HG03469 (cell line): ENCODE results near the gene COL11A2.
"Not testable (repeated sequence)": the region's sequence is repeated elsewhere in the genome, so short reads cannot be mapped to it uniquely, and the experiment has no call there.

Experiments
- ATAC-seq: cut with Tn5 transposase; IDR thresholded peaks from one replicate; pipeline ENCODE4 v1.9.1; 2021; ENCODE audit warnings: mild to moderate bottlenecking, moderate library complexity, moderate number of reproducible peaks; ENCODE audit not compliant: unreplicated experiment

The COL11A2 gene

GRCh38 chr6:33192105-33192646 lies at the start of gene COL11A2:
Gene COL11A2, minus strand, starts transcription at chr6:33192467. Its CDS starts 227 bp downstream, at chr6:33192240.
- no peak for ATAC-seq

DNA sequence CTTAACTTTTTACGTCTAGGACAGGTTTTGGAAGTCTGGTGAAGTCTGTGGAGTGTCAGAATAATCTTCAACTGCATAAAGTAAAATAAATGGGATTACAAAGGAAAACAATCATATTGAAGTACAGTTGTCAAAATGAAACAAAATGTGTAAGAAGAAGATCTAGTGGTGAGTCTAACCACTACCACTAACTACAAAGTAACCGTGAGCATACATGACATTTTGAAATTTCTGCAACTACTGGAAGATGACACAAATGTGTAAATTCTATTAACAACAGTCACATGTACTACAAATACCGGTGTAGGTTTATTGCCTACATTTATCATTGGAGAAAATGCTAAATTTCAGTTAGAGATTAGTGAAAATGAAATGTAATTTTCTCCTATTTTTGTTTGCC lies 49.7 kb upstream of the COL11A2 start:
- ATAC-seq, result no peak

DNA sequence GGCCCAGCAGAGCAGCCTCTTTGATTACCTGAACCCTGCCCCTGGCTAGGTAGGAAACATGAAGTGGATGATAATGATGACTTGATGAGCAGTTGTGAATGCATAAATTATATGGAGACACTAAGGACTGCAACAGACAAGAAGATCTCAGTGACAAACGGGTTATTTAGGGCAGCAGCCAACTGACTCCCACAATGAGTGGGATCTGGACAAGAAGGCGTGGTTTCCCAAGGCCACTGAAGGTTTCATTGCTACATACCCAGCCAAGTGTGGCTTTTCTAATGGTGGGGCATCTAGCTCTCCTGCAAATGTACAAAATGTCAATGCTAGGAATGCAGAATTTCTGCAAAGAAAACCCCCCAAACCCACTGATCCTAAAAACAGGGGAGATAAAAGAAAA lies 45.5 kb upstream of the COL11A2 start:
- no peak for ATAC-seq

DNA sequence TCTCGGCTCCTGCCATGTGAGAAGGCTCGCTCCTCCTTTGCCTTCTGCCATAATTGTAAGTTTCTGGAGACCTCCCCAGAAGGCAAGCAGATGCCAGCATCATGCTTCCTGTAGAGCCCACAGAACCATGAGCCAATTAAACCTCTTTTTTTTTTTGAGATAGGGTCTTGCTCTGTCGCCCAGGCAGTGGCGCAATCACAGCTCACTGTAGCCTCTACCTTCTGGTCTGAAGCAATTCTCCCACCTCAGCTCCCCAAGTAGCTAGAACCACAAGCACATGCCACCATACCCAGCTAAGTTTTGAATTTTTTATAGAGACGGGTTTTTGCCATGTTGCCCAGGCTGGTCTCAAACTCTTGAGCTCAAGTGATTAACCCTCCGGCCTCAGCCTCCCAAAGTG lies 44.6 kb upstream of the COL11A2 start:
- no peak for ATAC-seq

DNA sequence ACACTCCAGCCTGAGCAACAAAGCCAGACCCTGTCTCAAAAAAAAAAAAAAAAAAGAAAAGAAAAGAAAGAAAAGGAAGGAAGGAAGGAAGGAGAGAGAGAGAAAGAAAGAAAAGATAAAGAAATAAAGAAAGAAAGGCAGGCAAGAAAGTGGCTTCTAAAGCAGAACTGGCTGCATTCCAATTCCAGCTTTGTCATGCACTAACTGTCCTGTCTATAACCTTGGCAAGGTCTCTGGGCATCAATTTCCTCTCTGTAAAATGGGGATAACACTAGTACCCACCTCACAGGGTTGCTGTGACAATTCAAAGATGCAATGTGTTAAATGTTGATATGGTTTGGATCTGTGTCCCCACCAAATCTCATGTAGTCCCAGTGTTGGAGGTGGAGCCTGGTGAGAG lies 44.1 kb upstream of the COL11A2 start:
- no peak for ATAC-seq

DNA sequence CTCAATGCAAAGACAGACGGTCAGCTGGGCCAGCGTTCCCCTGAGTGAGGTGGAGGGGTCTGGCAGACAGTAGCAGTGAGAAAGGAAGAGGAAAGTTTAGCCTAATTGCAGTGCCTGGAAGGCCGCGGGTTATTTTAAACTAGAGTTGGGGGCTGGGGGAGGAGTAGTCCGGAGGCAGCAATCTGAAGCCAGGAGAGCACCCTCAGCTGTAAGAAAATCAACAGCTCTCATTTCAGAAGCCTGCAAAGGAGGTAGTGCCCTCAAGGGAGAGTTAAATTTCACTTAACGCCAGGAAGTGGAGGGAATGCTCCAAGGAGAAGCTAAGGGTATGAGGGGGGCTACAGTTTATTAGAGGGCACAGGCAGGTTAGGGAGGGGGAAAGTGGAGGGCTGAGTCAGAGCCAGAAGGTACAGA lies 43.0 kb upstream of the COL11A2 start:
- ATAC-seq, result no peak

- not testable (repeated sequence) for ATAC-seq
These were observed 34.3 kb upstream of the COL11A2 start for GRCh38 chr6:33226503-33227120.

- ATAC-seq, result no peak
These were observed 25.4 kb upstream of the COL11A2 start for GRCh38 chr6:33217681-33218080.

- no peak for ATAC-seq
These were observed 25.0 kb upstream of the COL11A2 start for GRCh38 chr6:33217246-33217645.

- no peak for ATAC-seq
These were observed 23.9 kb upstream of the COL11A2 start for GRCh38 chr6:33216117-33216649.

DNA sequence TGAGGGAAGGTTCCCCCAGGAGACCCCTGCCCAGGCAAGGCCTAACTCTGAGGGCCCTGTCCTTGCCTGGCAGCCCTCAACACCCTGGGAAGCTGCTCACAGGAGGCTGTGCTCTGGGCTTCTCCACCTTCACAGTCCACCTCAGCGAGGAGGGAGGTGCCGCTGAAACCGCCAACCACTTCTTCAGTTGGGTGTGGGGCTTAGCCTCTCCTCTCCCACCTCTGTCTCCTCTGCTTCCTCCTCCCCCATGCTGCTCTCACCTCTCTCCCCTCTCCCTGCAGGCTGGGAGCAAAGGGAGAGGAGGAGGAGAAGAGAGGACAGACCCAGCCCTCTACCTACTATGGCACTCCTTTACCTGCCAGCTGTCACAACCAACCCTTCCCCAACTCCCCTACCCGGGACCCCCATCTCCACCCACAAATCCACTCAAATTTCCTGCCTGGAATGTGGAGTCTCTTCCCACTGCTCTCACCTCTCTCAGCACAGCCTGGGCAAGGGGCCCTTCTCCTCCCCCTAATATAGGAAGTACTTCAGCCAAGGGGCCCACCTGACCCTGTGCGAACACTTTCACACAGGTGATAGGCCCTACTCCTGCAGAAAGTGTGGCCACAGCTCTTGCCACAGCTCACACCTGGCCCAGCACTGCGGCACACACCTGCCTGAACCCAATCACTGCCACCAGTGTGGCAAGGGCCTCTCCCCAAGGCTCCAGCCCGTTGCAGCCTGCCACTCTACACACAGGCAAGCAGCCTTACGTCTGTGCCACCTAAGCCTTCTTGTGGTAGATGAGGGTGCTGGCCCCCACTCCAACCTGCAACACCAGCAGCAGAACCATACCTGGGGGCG lies 23.2 kb upstream of the COL11A2 start:
- no peak for ATAC-seq

- no peak for ATAC-seq
These were observed 21.7 kb upstream of the COL11A2 start for GRCh38 chr6:33213989-33214335.

DNA sequence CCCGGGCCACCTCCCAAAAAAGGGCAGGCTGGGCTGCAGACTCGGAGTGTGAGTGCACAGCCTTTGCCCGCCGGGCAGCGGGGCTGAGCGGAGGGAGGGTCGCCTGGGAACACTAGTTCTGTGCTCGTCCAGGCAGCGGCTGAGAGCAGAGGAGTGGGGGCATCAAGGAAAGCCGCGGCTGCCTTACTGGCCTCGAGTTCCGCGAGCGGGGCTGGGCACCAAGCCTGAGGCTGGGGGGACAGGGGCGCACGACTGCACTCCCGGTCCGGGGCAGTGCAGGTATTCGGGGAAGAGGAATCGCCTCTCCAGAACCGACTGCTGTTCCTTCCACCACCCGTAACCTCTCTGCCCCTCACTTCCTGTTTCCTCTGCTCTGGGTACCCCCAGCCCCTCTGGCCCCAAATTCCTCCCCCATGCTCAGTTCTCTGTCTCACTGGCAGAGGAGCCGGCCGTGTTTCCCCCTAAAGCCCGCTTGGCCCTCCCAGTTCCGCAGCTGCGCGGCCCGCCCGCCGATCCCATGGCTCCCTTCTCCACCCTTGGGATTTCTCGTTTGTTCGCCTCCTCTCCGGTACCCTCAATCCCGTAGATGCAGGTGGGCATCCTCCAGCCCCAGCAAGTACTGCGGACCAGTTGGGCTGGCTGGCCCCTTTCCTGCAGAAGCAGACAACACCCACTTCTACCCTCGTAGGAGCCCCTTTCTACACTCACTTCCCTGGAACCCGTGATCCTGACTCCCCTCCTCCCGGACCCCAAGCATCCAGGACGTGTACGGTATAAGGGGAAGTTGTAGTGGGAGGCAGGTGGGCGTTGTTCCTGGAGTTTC lies 21.1 kb upstream of the COL11A2 start:
- no peak for ATAC-seq

DNA sequence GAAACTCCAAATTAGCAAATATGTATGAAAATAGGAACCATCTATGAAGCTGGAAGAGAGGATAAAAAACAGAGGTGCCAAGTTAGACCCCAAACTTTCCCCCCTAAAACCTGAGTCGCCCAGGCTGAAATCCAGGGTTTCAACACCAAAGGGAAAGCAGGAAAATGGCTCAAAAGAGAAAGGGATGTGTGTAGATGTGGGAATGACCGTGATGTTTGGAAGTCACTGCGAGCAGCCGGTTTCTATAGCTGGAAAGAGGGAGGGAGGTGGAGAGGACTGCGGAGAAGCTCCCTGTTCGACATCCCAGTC lies 20.5 kb upstream of the COL11A2 start:
- no peak for ATAC-seq

GRCh38 chr6:33211666-33212422 lies 19.6 kb upstream of the COL11A2 start:
- ATAC-seq, result no peak

- ATAC-seq, result no peak
These were observed 18.9 kb upstream of the COL11A2 start for GRCh38 chr6:33211136-33211535.

GRCh38 chr6:33209856-33210255 lies 17.6 kb upstream of the COL11A2 start:
- ATAC-seq, result no peak

GRCh38 chr6:33208091-33208967 lies 16.1 kb upstream of the COL11A2 start, which contains the start of gene RING1:
Gene RING1, plus strand, starts transcription at chr6:33208500. Its CDS starts 323 bp downstream, at chr6:33208823.
- peak; percentile 42 for ATAC-seq

GRCh38 chr6:33207552-33208090 lies 15.4 kb upstream of the COL11A2 start:
- no peak for ATAC-seq
